Measurements from ENCODE around the gene SIGLEC6. TPM values are rescaled to one million over a fixed set of nuclear protein-coding genes. Genes with fewer than 3 reads are reported as not detected.

SIGLEC6 gene
- total RNA-seq, 4 donors from 2014 or later, result 0.47 to 3.4 TPM; not detected in 2

- TF ChIP-seq POLR2A (IDR thresholded peaks at IDR 0.05) (no peak), CTCF (IDR thresholded peaks at IDR 0.05) (no peak)
- WGBS, 2 donors, result 31 to 33% methylated on average over 3 of the region's 3 CpGs
- no peak overlapping the region for H3K4me3 ChIP-seq (ENCODE audit: low read depth, poor library complexity, severe bottlenecking)
- DNase-seq (ENCODE audit: low spot score in 2 of 2), result no peak
- intact Hi-C loops (cut with DNase I; ENCODE audit: low total_unique reads), result no loop called here
Observed at GRCh38 chr19:51497666-51498065, 33.8 kb downstream of the SIGLEC6 start.

DNA sequence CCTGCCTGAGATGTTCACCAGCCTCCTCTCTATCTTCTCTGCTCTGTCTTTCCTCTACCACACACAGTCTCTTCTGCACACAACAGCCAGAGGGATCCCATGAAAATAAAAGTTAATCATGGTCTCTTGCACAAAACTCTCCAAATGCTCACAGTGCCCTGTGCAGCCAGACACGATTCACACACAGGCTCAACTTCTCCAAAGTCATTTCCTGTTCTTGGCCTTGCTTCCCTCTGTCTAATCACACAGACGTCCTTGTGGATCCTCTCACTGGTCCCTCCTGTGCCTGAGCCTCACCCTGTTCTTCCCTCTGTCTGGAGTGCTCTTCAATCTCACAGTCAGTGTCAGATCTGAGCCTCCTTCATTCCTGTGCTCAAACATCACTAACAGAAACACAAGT, 37.7 kb downstream of the SIGLEC6 start:
- TF ChIP-seq POLR2A (IDR thresholded peaks at IDR 0.05) (no peak), CTCF (IDR thresholded peaks at IDR 0.05) (no peak)
- WGBS, 2 donors, result 32 to 35% methylated on average over 2 of the region's 2 CpGs
- H3K4me3 ChIP-seq (ENCODE audit: low read depth, poor library complexity, severe bottlenecking), result no peak overlapping the region
- intact Hi-C loops (cut with DNase I; ENCODE audit: low total_unique reads), result no loop called here
- DNase-seq (ENCODE audit: low spot score in 2 of 2), result peak in 1 of 2 donors; percentile 29

DNA sequence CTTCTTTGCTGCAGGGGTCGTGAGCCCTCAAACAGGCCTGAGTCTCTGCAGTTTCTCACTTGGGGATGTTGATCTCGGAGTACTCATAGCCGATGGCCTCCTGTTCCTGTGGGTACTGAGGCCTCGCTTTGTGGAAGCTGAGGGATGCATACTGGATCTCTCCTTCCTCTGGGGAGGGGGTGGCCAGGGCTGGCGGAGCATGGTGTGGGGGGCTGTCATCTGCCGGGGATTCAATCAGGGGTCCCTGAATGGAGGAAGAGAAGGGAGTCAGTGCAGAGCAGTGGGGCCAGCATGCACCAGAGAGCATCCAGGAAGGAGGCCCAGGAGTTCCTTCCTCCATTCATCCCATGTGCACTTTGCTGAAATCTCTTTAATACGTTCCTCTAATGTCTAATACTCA, 39.9 kb downstream of the SIGLEC6 start:
- H3K4me3 ChIP-seq (ENCODE audit: low read depth, poor library complexity, severe bottlenecking), result no peak overlapping the region
- TF ChIP-seq POLR2A (IDR thresholded peaks at IDR 0.05) (no peak), CTCF (IDR thresholded peaks at IDR 0.05) (no peak)
- WGBS, 2 donors, result 76 to 78% methylated on average over 7 of the region's 7 CpGs
- peak in 1 of 2 donors; percentile 50 for DNase-seq (ENCODE audit: low spot score in 2 of 2)
- intact Hi-C loops (cut with DNase I; ENCODE audit: low total_unique reads), result no loop called here

GRCh38 chr19:51490676-51491075, 40.8 kb downstream of the SIGLEC6 start:
- TF ChIP-seq POLR2A (IDR thresholded peaks at IDR 0.05) (no peak), CTCF (IDR thresholded peaks at IDR 0.05) (no peak)
- H3K4me3 ChIP-seq (ENCODE audit: low read depth, poor library complexity, severe bottlenecking), result no peak overlapping the region
- 41 to 47% methylated on average over 14 of the region's 14 CpGs for WGBS, 2 donors
- intact Hi-C loops (cut with DNase I; ENCODE audit: low total_unique reads), result no loop called here
- peak in 1 of 2 donors; percentile 28 for DNase-seq (ENCODE audit: low spot score in 2 of 2)

GRCh38 chr19:51489113-51489512, 42.4 kb downstream of the SIGLEC6 start:
- peak in 1 of 2 donors; percentile 12 for DNase-seq (ENCODE audit: low spot score in 2 of 2)
- WGBS, 2 donors, result 36 to 55% methylated on average over 2 of the region's 2 CpGs
- intact Hi-C loops (cut with DNase I; ENCODE audit: low total_unique reads), result no loop called here
- no peak overlapping the region for H3K4me3 ChIP-seq (ENCODE audit: low read depth, poor library complexity, severe bottlenecking)
- no peak for TF ChIP-seq CTCF (IDR thresholded peaks at IDR 0.05)
- no peak for TF ChIP-seq POLR2A (IDR thresholded peaks at IDR 0.05)

DNA sequence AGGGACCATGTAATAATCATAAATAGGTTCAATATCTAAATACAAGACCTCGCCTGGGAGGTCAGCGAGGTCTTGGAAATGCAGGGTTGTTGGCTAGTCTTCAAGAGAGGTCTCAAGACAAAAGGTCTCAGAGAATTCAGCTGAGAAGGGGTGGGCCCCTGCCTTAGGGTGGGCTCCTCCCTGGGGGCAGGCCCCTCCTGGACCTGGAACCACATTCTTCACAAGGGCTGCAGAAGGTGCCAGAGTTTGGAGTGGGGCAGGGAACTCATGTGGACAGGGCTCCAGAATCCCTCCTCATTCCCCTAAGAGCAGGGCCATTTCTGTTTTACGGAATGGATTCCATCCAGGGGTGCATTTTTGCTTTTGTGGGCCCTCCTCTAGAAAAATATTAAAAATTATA, 43.0 kb downstream of the SIGLEC6 start:
- intact Hi-C loops (cut with DNase I; ENCODE audit: low total_unique reads), result no loop called here
- H3K4me3 ChIP-seq (ENCODE audit: low read depth, poor library complexity, severe bottlenecking), result no peak overlapping the region
- TF ChIP-seq POLR2A (IDR thresholded peaks at IDR 0.05), result no peak
- TF ChIP-seq CTCF (IDR thresholded peaks at IDR 0.05), result no peak
- DNase-seq (ENCODE audit: low spot score in 2 of 2), result peak in 1 of 2 donors; percentile 52
- 70 to 82% methylated on average over 3 of the region's 3 CpGs for WGBS, 2 donors

Data from lower leg skin (tissue), 4 donors.